Aorta (tissue), 5 donors: Measurements from ENCODE around the gene KLK6. TPM values are rescaled to one million over a fixed set of nuclear protein-coding genes. Genes with fewer than 3 reads are reported as not detected.

ENCODE experiments used
- ATAC-seq: fragments of 200-7000 bp; cut with Tn5 transposase; one replicate; pipeline ENCODE4 v1.9.1; 2022; ENCODE audit warnings: moderate library complexity; ENCODE audit not compliant: low FRiP score
- DNase-seq, 2 donors: peaks; one replicate each; pipeline ENCODE4 v3.0.0-alpha.2; 2020
- H3K27ac ChIP-seq, 2 donors: one replicate each; pipeline ENCODE4 v1.5.1; 2013; ENCODE audit warnings: low read length in 2 of 2, mild to moderate bottlenecking in 2 of 2, moderate library complexity in 2 of 2, control low read depth in 1 of 2, inconsistent platforms in 1 of 2, low read depth in 1 of 2
- H3K27me3 ChIP-seq, 2 donors: one replicate each; pipeline ENCODE4 v1.6.1; 2013; ENCODE audit warnings: control low read depth in 1 of 2, low read length in 1 of 2, mild to moderate bottlenecking in 1 of 2, moderate library complexity in 1 of 2; ENCODE audit not compliant: insufficient read depth in 2 of 2, control insufficient read depth in 1 of 2
- H3K36me3 ChIP-seq, 2 donors: one replicate each; pipeline ENCODE4 v1.6.1; 2013; ENCODE audit warnings: control low read depth in 1 of 2, low read length in 1 of 2, mild to moderate bottlenecking in 1 of 2; ENCODE audit not compliant: insufficient read depth in 2 of 2, control insufficient read depth in 1 of 2
- H3K4me1 ChIP-seq, 2 donors: one replicate each; pipeline ENCODE4 v1.6.1; 2013; ENCODE audit warnings: low read length in 2 of 2, control low read depth in 1 of 2, mild to moderate bottlenecking in 1 of 2, moderate library complexity in 1 of 2; ENCODE audit not compliant: insufficient read depth in 2 of 2, control insufficient read depth in 1 of 2
- H3K4me3 ChIP-seq, 2 donors: one replicate each; pipeline ENCODE4 v1.5.1; 2013; ENCODE audit warnings: low read length in 2 of 2, control low read depth in 1 of 2, mild to moderate bottlenecking in 1 of 2
- H3K9me3 ChIP-seq: one replicate; pipeline ENCODE4 v1.6.1; 2013; ENCODE audit warnings: mild to moderate bottlenecking, low read length; ENCODE audit not compliant: control insufficient read depth
- WGBS, 2 donors: extraction: QIAGEN DNeasy Blood & Tissue Kit; methylation state at CpG; one replicate each; pipeline ENCODE4 v1.1.7; 2013; 5-methylcytosine and 5-hydroxymethylcytosine counted together
- intact Hi-C, 2 donors: fragments of 100-400 bp; cut with DNase I; formaldehyde crosslinking; loops; one replicate each; pipeline versions ENCODE4 v1.14.2 to v1.15.0; 2022
- long read RNA-seq, 2 donors: library from polyadenylated mRNA; unstranded; transcript quantifications; one replicate each; pipeline ENCODE4 v2.0.0, GENCODE V29; 2020 to 2021
- polyA plus RNA-seq, 2 donors: library from polyadenylated mRNA; stranded (reverse); fragments of 200-250 nt; gene quantifications; one replicate each; pipeline ENCODE4 v1.2.3, GENCODE V29; 2013
- total RNA-seq, 2 donors: library from RNA; stranded (reverse); fragmentation: NEBNext Ultra II Directional; extraction: Animal tissue kit (Norgen Biotek cat#: 25700); gene quantifications; one replicate each; pipeline ENCODE4 v1.2.1, GENCODE V29; 2021
- donor health status: healthy with polysubstance abuse.
- donor health status: Bipolar disorder and iron deficiency.
- donor health status: DM: no; HTN: no; CAD: no.
- donor health status: DM: no; HTN: no; CAD: no.
- donor health status: DM: yes; HTN: yes; CAD: no.

KLK6 gene
- total RNA-seq: not detected
- polyA plus RNA-seq: under 1 TPM in 1 of 2 donors, not detected in 1; 0.20 TPM
- long read RNA-seq, donor 1: 0 reads
- long read RNA-seq, donor 2: 0 reads

- Histone ChIP-seq H3K4me3 (no peak within 1 kb of the TSS), H3K27ac (no peak within 1 kb of the TSS), H3K36me3 (no peaks in the 10 kb centered on the region), H3K27me3 (no peaks in the 10 kb centered on the region), H3K4me1 (no peaks in the 10 kb centered on the region), H3K9me3 (no peaks in the 10 kb centered on the region)
- ATAC-seq: no peak
- peak in 1 of 2 donors; percentile 62 for DNase-seq
- WGBS, 2 donors: 64 to 72% methylated on average over 17 to 19 of the region's 19 CpGs
- intact Hi-C loops: no loop called here
Measured at GRCh38 chr19:50969413-50969760, at the start of gene KLK6. Gene KLK6, minus strand, starts transcription at chr19:50969591. Its CDS starts 1,487 bp downstream, at chr19:50968104.

DNA sequence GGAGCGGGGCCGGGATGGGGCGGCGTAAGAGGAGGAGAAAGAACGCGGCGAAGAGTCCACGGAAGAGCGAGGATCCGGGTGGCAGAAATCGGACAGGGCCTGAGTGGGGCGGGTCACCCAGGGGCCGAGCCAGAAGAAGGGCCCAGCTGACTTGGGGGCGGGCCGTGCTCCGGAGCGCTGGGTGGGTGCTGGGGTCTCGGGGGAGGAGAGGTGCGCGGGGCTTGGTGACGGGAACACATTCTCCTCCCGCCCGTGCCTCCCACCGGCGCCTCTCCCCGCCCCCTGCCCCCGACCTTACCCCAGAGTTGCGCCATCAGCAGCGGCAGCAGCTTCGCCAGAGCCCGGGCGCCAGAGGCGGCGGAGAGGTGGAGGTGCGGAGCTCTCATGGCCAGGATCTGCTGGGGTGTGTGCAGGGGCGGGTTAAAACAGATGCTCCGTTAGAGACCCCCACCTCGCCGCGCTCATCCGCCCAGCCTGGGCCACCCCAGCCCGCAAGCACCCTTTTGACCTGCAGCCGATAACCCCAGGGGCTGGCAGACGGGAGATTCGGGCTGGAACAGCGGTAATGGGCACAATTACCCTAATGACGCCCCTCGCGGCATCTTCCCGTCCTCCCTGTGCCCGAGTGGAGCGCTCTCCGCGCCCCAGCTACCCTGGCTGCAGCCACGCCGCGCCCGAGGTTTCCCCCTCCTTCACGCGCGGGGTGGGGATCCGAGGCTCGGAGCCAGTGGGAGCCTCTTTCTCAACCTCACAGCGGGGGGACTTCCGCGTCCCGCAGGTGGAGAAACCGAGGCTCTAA, 49.6 kb upstream of the KLK6 start:
- WGBS, 2 donors: 1% methylated on average over 60 to 68 of the region's 68 CpGs
- Histone ChIP-seq H3K4me3 (no peak overlapping the region), H3K4me1 (no peaks in the 10 kb centered on the region), H3K9me3 (no peaks in the 10 kb centered on the region), H3K36me3 (no peaks in the 10 kb centered on the region), H3K27me3 (no peaks in the 10 kb centered on the region), H3K27ac (no peak overlapping the region)
- DNase-seq (peak in 1 of 2 donors; percentile 69), ATAC-seq (no peak)
- intact Hi-C loops: no loop called here

DNA sequence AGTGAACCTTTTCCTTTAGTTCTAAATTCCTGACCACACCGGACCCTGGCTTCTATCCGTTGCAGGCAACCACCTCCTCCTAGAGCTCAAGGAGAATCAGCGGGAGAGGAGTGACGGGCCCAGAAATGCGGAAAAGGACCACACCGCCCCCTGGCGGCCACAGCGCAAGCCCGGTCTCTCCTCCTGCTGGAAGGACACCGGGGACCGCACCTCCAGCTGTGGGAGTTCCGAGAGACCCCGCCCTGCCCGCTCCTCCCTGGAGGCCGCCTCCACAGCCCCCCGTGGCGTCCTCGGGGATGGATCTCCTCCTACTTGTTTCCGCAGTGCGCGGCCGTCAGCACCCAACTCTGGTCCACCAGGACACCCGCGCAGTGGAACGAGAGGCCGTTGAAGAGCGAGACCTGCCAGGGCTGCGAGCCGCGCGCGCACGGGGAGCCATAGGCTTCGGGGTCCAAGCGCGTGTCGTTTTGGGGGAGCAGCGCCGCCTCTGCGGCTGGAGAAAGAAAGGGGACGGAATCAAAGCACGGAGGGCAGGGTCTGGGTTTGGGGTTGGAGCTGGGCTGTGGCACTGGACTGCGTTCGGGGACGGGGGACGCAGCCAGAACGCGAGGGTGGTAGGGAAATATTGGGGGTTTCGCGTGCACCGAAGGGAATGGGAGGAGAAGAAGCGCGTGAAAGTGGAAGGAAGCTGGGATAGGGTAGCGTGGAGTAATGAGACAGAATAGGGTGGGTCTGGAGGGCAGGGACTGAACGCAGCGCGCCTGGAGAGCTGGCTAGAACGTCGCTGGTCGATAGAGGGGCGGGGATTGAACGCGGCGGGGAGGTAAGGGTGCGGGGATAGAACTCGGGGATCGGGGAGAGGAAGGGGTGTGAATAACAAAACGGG, 47.6 kb upstream of the KLK6 start:
- no peaks in the 10 kb centered on the region for H3K4me1 ChIP-seq
- no peaks in the 10 kb centered on the region for H3K27me3 ChIP-seq
- DNase-seq (peak in 1 of 2 donors; percentile 62), ATAC-seq (no peak)
- WGBS, 2 donors: 1% methylated on average over 64 to 68 of the region's 68 CpGs
- H3K36me3 ChIP-seq: no peaks in the 10 kb centered on the region
- H3K9me3 ChIP-seq: no peaks in the 10 kb centered on the region
- intact Hi-C loops: no loop called here
- no peak overlapping the region for H3K27ac ChIP-seq
- H3K4me3 ChIP-seq: no peak overlapping the region

DNA sequence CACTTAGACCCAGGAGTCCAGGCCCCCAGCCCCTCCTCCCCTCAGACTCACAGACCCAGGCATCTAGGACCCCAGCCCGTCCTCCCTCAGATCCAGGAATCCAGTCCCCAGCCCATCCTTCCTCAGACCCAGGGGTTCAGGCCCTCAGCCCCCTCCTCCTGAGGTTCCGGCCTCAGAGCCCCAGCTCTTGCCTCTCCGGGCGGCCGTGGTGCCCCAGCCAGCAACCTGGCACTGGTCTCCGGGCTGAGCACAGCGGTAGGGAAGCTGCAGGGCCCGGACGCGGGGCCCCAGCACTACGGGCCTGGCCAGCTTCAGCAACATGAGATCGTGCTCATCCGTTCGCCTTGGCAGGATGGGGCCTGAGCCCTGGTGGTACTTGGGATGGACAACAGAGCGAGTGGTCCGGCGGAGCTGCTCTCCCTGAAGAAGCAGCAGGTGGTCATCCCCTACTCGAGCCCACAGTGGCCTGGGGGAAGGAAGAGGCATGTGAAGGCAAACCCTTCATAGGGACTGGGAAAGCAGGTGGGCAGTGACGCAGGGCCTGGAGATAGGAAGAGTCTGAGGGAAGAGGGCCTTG, 46.4 kb upstream of the KLK6 start:
- no peak overlapping the region for H3K4me3 ChIP-seq
- no peak for DNase-seq
- no peaks in the 10 kb centered on the region for H3K27me3 ChIP-seq
- H3K36me3 ChIP-seq: no peaks in the 10 kb centered on the region
- 81 to 88% methylated on average over 19 of the region's 19 CpGs for WGBS, 2 donors
- no peaks in the 10 kb centered on the region for H3K9me3 ChIP-seq
- H3K4me1 ChIP-seq: no peaks in the 10 kb centered on the region
- no peak for ATAC-seq
- no peak overlapping the region for H3K27ac ChIP-seq
- intact Hi-C loops: no loop called here

- no peak overlapping the region for H3K4me3 ChIP-seq
- 90 to 91% methylated on average over 6 of the region's 6 CpGs for WGBS, 2 donors
- no peaks in the 10 kb centered on the region for H3K9me3 ChIP-seq
- no peaks in the 10 kb centered on the region for H3K27me3 ChIP-seq
- ATAC-seq: no peak
- DNase-seq: no peak
- intact Hi-C loops: no loop called here
- no peak overlapping the region for H3K27ac ChIP-seq
- H3K36me3 ChIP-seq: no peaks in the 10 kb centered on the region
- H3K4me1 ChIP-seq: no peaks in the 10 kb centered on the region
Measured at GRCh38 chr19:51014242-51014641, 44.9 kb upstream of the KLK6 start.

DNA sequence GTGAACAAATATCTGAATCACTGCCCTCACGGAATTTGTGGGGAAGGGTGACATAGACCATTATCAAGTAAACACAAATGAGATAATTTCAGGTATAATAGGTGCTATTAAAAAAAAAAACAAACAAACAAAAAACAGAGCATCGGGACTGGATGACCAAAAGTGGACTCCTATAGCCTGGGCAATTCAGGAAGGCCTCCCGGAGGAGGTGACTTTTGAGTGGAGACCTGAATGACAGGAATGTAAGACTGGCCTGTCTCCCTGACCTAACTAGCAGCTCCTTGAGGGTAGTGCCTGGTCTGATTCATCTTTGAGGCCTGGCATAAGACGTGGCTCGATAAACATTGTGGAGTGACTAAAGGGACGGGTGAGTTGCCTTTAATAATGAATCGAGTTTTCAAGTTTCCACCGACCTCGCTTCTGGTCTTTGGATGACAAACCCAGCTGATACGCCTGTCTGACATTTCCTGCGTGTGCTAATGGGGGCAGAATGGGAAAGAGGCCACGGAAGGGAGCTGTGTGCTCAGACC, 43.3 kb upstream of the KLK6 start:
- 63 to 68% methylated on average over 12 of the region's 12 CpGs for WGBS, 2 donors
- DNase-seq (peak in 1 of 2 donors; percentile 14), ATAC-seq (no peak)
- Histone ChIP-seq H3K4me3 (no peak overlapping the region), H3K27me3 (no peaks in the 10 kb centered on the region), H3K4me1 (no peaks in the 10 kb centered on the region), H3K27ac (no peak overlapping the region), H3K9me3 (no peaks in the 10 kb centered on the region), H3K36me3 (no peaks in the 10 kb centered on the region)
- intact Hi-C loops: no loop called here

DNA sequence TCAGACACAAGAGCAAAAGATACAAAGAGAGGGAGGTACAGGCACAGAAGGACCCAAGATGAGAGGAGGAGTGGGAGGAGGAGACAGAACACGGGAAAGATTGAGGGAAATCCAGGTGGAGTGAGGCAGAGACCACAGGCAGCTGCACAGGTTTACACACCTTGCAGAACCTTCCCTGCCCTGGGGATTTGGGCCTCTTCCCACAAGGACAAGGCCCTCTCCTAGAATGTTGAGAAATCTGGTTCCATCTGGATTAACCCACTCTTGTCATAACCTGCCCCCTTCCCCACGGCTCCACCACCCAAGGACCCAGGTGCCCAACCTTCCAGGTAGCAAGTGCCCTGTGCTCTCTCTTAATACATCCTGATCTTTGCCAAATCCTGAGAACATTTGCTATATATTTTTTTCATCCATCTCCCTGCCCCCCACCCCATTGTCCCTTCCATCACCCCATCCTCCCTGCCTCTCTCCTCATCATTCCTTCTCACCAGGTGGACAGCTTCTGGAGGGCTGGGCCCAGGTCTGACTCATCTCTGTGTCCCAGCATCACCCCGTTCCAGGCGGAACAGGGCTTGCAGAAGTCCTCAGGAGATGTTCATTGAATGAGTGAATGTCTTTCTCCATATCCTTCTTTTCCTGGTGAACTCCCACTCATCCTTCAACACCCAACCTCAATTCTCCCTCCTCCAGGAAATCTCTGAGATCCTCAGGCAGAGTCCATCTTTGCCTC, 40.8 kb upstream of the KLK6 start:
- Histone ChIP-seq H3K36me3 (no peaks in the 10 kb centered on the region), H3K27me3 (no peaks in the 10 kb centered on the region), H3K4me3 (no peak overlapping the region), H3K9me3 (no peaks in the 10 kb centered on the region), H3K27ac (no peak overlapping the region), H3K4me1 (no peaks in the 10 kb centered on the region)
- 72 to 76% methylated on average over 4 of the region's 4 CpGs for WGBS, 2 donors
- ATAC-seq (no peak), DNase-seq (peak in 1 of 2 donors; percentile 53)
- intact Hi-C loops: no loop called here
